SK-N-SH treated with all-trans-retinoic acid at 6 μM for 48 hours (cell line): ENCODE results near the gene GPR176.

Experiments
- CSDC2 ChIP-seq: fragments of 250-450 bp; sonication (Bioruptor Pico); IDR thresholded peaks from 2 replicates; pipeline ENCODE4 v1.5.0; 2020; ENCODE audit warnings: mild to moderate bottlenecking, moderate library complexity
- GLIS3 ChIP-seq: fragments of 250-450 bp; sonication (Bioruptor Pico); IDR thresholded peaks from 2 replicates; pipeline ENCODE4 v1.5.0; 2020; ENCODE audit warnings: mild to moderate bottlenecking, moderate library complexity
- OSR1 ChIP-seq: fragments of 250-450 bp; sonication (Bioruptor Pico); IDR thresholded peaks from 2 replicates; pipeline ENCODE4 v1.8.0; 2022; ENCODE audit warnings: moderate library complexity, mild to moderate bottlenecking, inconsistent platforms
- PPARA ChIP-seq: fragments of 250-450 bp; sonication (Bioruptor Pico); IDR thresholded peaks from 2 replicates; pipeline ENCODE4 v1.5.0; 2020; ENCODE audit warnings: mild to moderate bottlenecking, borderline replicate concordance
- ZC3H10 ChIP-seq: fragments of 250-450 bp; sonication (Bioruptor Pico); IDR thresholded peaks from 2 replicates; pipeline ENCODE4 v1.5.1; 2021; ENCODE audit warnings: mild to moderate bottlenecking, moderate library complexity
- ZFP3 ChIP-seq: fragments of 250-450 bp; sonication (Bioruptor Pico); IDR thresholded peaks from 2 replicates; pipeline ENCODE4 v1.5.0; 2020; ENCODE audit warnings: mild to moderate bottlenecking, moderate library complexity
- TF ChIP-seq, protein P1 (sequence below): fragments of 250-450 bp; sonication (Bioruptor Pico); IDR thresholded peaks from 2 replicates; pipeline ENCODE4 v1.8.0; 2020; ENCODE audit warnings: mild to moderate bottlenecking, moderate library complexity, borderline replicate concordance
- TF ChIP-seq, protein P2 (sequence below): fragments of 250-450 bp; sonication (Bioruptor Pico); IDR thresholded peaks from 2 replicates; pipeline ENCODE4 v1.5.1; 2020; ENCODE audit warnings: low read depth, mild to moderate bottlenecking, moderate library complexity
- TF ChIP-seq, protein P3 (sequence below): fragments of 250-450 bp; sonication (Bioruptor Pico); IDR thresholded peaks from 2 replicates; pipeline ENCODE4 v1.5.1; 2021; ENCODE audit warnings: mild to moderate bottlenecking, moderate library complexity

DNA sequence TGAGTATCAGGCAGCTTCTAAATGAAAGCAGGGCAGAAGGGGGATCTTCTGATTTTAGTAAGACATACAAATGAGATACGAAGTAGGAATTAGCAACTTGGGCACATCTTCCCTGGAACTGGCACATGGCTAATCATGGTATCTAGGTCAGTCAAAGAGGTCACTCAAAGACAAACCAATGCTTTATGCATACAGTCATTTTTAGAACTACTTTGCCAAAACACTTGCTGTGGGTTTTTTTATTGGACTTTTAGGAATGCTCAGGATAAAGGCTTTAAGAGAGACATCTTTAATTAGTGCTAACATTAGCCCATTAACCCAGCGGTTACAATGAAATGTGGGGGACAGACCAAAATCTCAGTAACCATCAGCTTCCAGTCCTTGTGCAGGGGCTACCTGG, 51.7 kb downstream of the GPR176 start:
- TF ChIP-seq, protein P1, sequence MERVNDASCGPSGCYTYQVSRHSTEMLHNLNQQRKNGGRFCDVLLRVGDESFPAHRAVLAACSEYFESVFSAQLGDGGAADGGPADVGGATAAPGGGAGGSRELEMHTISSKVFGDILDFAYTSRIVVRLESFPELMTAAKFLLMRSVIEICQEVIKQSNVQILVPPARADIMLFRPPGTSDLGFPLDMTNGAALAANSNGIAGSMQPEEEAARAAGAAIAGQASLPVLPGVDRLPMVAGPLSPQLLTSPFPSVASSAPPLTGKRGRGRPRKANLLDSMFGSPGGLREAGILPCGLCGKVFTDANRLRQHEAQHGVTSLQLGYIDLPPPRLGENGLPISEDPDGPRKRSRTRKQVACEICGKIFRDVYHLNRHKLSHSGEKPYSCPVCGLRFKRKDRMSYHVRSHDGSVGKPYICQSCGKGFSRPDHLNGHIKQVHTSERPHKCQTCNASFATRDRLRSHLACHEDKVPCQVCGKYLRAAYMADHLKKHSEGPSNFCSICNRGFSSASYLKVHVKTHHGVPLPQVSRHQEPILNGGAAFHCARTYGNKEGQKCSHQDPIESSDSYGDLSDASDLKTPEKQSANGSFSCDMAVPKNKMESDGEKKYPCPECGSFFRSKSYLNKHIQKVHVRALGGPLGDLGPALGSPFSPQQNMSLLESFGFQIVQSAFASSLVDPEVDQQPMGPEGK (CRISPR knock-in tag): no peak
- TF ChIP-seq PPARA (CRISPR knock-in tag): no peak
- no peak for TF ChIP-seq CSDC2 (CRISPR knock-in tag)
- TF ChIP-seq OSR1 (CRISPR knock-in tag): no peak
- TF ChIP-seq ZC3H10 (CRISPR knock-in tag): no peak
- TF ChIP-seq GLIS3 (CRISPR knock-in tag): no peak
- TF ChIP-seq, protein P2, sequence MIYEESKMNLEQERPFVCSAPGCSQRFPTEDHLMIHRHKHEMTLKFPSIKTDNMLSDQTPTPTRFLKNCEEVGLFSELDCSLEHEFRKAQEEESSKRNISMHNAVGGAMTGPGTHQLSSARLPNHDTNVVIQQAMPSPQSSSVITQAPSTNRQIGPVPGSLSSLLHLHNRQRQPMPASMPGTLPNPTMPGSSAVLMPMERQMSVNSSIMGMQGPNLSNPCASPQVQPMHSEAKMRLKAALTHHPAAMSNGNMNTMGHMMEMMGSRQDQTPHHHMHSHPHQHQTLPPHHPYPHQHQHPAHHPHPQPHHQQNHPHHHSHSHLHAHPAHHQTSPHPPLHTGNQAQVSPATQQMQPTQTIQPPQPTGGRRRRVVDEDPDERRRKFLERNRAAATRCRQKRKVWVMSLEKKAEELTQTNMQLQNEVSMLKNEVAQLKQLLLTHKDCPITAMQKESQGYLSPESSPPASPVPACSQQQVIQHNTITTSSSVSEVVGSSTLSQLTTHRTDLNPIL: no peak
- TF ChIP-seq ZFP3 (CRISPR knock-in tag): no peak
- TF ChIP-seq, protein P3, sequence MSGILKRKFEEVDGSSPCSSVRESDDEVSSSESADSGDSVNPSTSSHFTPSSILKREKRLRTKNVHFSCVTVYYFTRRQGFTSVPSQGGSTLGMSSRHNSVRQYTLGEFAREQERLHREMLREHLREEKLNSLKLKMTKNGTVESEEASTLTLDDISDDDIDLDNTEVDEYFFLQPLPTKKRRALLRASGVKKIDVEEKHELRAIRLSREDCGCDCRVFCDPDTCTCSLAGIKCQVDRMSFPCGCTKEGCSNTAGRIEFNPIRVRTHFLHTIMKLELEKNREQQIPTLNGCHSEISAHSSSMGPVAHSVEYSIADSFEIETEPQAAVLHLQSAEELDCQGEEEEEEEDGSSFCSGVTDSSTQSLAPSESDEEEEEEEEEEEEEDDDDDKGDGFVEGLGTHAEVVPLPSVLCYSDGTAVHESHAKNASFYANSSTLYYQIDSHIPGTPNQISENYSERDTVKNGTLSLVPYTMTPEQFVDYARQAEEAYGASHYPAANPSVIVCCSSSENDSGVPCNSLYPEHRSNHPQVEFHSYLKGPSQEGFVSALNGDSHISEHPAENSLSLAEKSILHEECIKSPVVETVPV (CRISPR knock-in tag): no peak
